Suprapubic skin (tissue), 3 donors: ENCODE results near the gene CCDC175.

Experiments used
- CTCF ChIP-seq, 2 donors: fragments of 200-600 bp in 1 of 2; fragments of 450-650 bp in 1 of 2; sonication (generic) in 1 of 2; IDR thresholded peaks; one replicate each; pipeline ENCODE4 v1.5.1; 2016 to 2019; ENCODE audit warnings: antibody characterized with exemption in 2 of 2, mild to moderate bottlenecking in 1 of 2, moderate library complexity in 1 of 2
- POLR2A ChIP-seq, 2 donors: fragments of 450-650 bp; IDR thresholded peaks; one replicate each; pipeline ENCODE4 v1.6.1; 2017; ENCODE audit warnings: antibody characterized with exemption in 2 of 2, mild to moderate bottlenecking in 2 of 2, moderate library complexity in 2 of 2

- TF ChIP-seq CTCF (IDR thresholded peaks at IDR 0.05) (no peak), POLR2A (IDR thresholded peaks at IDR 0.05) (no peak)
These were observed 32.7 kb downstream of the CCDC175 start for GRCh38 chr14:59543873-59544272.
